NCI-H187 treated with DMSO at 0.1 percent for 48 hours (cell line): ENCODE data around the gene GPX3.

Experiments
- DNase-seq: peaks from one replicate; lab custom pipeline; 2025; lab: John Stamatoyannopoulos, UW

Gene GPX3

GRCh38 chr5:151020304-151021110 lies at the start of gene GPX3:
TSS of gene GPX3 (plus strand) at chr5:151020591. CDS start at chr5:151020655, 64 bp downstream.
- no peak for DNase-seq

- no peak for DNase-seq
Measured at GRCh38 chr5:150978590-150978989, 41.8 kb upstream of the GPX3 start.

- no peak for DNase-seq
Measured at GRCh38 chr5:150987746-150988145, 32.6 kb upstream of the GPX3 start.

- DNase-seq = no peak
Measured at GRCh38 chr5:150989695-150990094, 30.7 kb upstream of the GPX3 start.

- no peak for DNase-seq
Measured at GRCh38 chr5:150992705-150993104, 27.7 kb upstream of the GPX3 start.

GRCh38 chr5:150993422-150993821 lies 27.0 kb upstream of the GPX3 start:
- no peak for DNase-seq

GRCh38 chr5:150993826-150994412 lies 26.5 kb upstream of the GPX3 start:
- no peak for DNase-seq

GRCh38 chr5:150999704-151000442 lies 20.5 kb upstream of the GPX3 start:
- no peak for DNase-seq

- DNase-seq = no peak
Measured at GRCh38 chr5:151001436-151001835, 19.0 kb upstream of the GPX3 start.

- no peak for DNase-seq
Measured at GRCh38 chr5:151002250-151002649, 18.1 kb upstream of the GPX3 start.

- DNase-seq = no peak
Measured at GRCh38 chr5:151002681-151003502, 17.5 kb upstream of the GPX3 start.

GRCh38 chr5:151003503-151003860 lies 16.9 kb upstream of the GPX3 start:
- DNase-seq = no peak

GRCh38 chr5:151004499-151004898 lies 15.9 kb upstream of the GPX3 start:
- DNase-seq = no peak

GRCh38 chr5:151005187-151005949 lies 15.0 kb upstream of the GPX3 start:
- DNase-seq = no peak

GRCh38 chr5:151005950-151006576 lies 14.3 kb upstream of the GPX3 start:
- no peak for DNase-seq

GRCh38 chr5:151006704-151007334 lies 13.6 kb upstream of the GPX3 start:
- no peak for DNase-seq

GRCh38 chr5:151007430-151008209 lies 12.8 kb upstream of the GPX3 start:
- no peak for DNase-seq

GRCh38 chr5:151008210-151008491 lies 12.2 kb upstream of the GPX3 start:
- no peak for DNase-seq

- DNase-seq = no peak
Measured at GRCh38 chr5:151008906-151009305, 11.5 kb upstream of the GPX3 start.

GRCh38 chr5:151012862-151013261 lies 7.5 kb upstream of the GPX3 start:
- no peak for DNase-seq
